ENCODE data around the gene ARL8A.

ARL8A gene

GRCh38 chr1:202157945-202158344 is 13.4 kb upstream of the ARL8A start:
- TF ChIP-seq, protein P1, sequence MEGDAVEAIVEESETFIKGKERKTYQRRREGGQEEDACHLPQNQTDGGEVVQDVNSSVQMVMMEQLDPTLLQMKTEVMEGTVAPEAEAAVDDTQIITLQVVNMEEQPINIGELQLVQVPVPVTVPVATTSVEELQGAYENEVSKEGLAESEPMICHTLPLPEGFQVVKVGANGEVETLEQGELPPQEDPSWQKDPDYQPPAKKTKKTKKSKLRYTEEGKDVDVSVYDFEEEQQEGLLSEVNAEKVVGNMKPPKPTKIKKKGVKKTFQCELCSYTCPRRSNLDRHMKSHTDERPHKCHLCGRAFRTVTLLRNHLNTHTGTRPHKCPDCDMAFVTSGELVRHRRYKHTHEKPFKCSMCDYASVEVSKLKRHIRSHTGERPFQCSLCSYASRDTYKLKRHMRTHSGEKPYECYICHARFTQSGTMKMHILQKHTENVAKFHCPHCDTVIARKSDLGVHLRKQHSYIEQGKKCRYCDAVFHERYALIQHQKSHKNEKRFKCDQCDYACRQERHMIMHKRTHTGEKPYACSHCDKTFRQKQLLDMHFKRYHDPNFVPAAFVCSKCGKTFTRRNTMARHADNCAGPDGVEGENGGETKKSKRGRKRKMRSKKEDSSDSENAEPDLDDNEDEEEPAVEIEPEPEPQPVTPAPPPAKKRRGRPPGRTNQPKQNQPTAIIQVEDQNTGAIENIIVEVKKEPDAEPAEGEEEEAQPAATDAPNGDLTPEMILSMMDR (conservative IDR thresholded peaks at IDR 0.05), result no peak
- H3K27ac ChIP-seq, result no peak overlapping the region

GRCh38 chr1:202156590-202156989 is 12.1 kb upstream of the ARL8A start:
- TF ChIP-seq, protein P1 (conservative IDR thresholded peaks at IDR 0.05), result no peak
- H3K27ac ChIP-seq, result no peak overlapping the region

- TF ChIP-seq, protein P1 (conservative IDR thresholded peaks at IDR 0.05), result no peak
- no peak overlapping the region for H3K27ac ChIP-seq
Measured at GRCh38 chr1:202155478-202156021, 11.0 kb upstream of the ARL8A start.

- no peak overlapping the region for H3K27ac ChIP-seq
- TF ChIP-seq, protein P1 (conservative IDR thresholded peaks at IDR 0.05), result no peak; the same call in 1 of the 2 replicates
Measured at GRCh38 chr1:202154766-202155477, 10.4 kb upstream of the ARL8A start.

DNA sequence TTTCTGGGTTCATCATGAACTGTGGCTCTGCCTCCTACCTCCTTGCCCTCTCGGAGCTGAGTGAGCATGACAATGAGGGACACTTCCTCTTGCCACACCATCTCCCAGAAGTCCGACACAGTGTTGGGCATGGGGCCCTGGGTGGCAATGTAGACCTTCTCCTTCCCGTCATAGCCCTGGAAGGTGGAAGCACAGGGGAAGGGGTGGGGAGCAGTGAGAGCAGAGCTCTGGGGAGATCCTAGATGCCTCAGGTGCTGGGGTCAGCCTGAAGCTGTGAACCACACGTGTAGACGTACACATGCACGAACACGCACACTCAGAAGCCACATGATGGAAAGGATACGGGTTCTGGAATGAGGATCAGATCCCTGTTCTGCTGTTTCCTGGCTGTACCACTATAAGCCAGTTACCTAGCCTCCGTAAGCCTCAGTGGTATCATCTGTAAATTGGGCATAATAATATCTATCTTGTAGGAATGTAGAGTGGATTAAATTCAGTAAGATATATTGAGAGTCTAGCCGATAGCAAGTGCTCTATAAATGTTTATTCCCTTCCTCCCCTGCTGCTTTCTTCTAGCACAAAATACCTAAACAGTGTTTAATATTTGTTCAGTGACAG is 9.7 kb upstream of the ARL8A start:
- TF ChIP-seq, protein P1 (conservative IDR thresholded peaks at IDR 0.05), result no peak
- no peak overlapping the region for H3K27ac ChIP-seq

DNA sequence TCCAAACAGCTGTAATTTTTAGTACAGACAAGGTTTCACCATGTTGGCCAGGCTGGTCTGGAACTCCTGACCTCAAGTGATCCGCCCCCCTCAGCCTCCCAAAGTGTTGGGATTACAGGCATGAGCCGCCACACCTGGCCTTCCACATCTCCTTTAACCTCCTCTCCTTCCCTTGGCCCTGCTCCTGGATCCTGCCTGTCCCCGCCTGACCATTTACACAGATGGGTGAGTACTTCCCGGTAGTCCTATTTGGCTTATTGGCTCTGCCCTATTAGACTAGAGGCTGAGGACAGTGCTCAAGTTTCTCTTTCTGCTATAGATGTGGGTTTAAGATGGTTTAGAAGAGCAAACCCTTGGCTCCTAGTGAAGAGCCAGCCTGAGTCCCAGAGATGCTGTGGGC is 8.7 kb upstream of the ARL8A start:
- no peak overlapping the region for H3K27ac ChIP-seq
- TF ChIP-seq, protein P1 (conservative IDR thresholded peaks at IDR 0.05), result no peak

DNA sequence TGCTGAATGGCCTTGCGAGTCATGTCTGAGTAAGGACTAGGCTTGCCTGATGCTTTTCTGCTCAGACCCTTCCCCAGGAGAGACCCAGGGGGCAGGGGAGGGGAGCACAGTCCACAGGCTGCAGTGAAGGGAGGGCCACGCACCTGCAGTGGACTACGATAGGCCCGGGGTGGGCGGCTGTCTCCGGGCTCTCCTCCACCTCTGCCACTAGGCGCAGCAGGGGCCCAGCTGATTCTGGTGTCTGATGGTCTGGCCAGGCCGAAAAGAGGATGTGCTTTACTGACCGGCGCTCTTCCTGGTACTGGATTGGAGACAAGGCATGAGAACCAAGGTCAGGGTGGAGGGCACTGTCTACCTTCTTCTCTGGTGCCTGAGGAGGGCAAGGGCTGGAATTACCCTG is 7.9 kb upstream of the ARL8A start:
- H3K27ac ChIP-seq, result no peak overlapping the region
- TF ChIP-seq, protein P1 (conservative IDR thresholded peaks at IDR 0.05), result no peak
